Hematopoietic multipotent progenitor cell treated with erythropoietin and hydrocortisone succinate and interleukin-3 and kit ligand, for 4 days (in vitro differentiated cells): Measurements from ENCODE around the gene URB1.
"Not testable (repeated sequence)": the region's sequence is repeated elsewhere in the genome, so short reads cannot be mapped to it uniquely, and the experiment has no call there.

ENCODE experiments used
- DNase-seq: peaks from one replicate; pipeline ENCODE4 v3.0.0-alpha.2; 2015

Gene URB1

DNA sequence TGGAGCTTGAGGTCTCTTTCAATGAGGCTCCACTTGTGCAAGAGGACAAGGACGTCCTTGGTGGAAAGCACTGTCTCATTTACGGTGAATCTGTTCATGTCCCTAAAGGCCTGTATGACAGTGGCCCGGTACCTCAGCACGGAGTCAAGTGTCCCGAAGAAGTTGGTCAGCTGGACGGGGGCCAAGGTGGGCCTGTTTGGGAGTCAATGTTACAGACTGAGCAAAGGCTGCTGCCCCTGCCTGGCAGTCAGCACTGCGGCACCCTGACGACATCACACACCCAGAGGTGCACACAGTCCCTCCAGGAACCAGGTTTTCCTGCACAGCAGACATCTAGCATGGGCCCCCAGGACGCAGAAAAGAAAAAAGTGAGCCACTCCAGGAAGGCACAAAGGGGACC, 75.1 kb downstream of the URB1 start:
- DNase-seq, result no peak

DNA sequence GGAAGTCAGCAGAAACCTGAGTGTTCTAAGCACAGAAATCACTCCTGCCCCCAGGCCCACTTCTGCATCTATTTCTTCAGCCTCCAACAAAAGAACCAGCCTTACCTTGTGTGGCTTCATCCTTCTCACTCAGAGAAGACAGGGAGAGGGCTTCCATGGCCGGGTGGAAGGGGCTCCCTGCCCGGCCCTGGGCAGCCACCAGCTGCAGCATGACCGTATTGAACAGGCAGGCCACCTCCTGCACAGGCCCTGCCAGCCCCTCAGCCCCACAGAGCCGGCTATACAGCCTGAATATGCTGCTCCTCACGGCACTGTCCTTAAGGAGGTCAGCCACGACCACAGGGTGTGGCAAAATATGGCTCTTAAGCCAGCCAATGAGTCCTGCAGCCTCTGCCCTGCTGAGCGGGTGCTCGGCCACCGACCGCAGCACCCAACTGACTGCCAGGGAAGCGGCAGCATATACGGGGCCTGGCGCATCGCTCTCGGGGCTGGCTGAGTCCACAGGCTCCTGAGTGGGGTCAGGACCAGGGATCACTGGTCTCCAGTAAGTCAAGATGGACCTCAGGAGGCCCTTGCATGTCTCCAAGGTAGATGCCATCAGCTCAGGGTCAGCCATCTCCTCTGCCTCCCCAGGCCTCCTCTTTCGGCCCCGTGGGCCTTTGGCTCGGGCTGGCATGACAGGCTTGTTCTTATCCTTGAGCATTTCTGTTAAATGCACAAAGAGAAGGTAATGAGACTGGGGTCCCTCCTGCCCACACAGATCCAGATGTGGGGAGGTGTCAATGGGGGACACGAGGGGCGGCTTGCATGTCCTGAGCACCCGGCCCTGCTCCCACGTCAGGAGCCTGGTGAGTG, 76.2 kb downstream of the URB1 start:
- no peak for DNase-seq

DNA sequence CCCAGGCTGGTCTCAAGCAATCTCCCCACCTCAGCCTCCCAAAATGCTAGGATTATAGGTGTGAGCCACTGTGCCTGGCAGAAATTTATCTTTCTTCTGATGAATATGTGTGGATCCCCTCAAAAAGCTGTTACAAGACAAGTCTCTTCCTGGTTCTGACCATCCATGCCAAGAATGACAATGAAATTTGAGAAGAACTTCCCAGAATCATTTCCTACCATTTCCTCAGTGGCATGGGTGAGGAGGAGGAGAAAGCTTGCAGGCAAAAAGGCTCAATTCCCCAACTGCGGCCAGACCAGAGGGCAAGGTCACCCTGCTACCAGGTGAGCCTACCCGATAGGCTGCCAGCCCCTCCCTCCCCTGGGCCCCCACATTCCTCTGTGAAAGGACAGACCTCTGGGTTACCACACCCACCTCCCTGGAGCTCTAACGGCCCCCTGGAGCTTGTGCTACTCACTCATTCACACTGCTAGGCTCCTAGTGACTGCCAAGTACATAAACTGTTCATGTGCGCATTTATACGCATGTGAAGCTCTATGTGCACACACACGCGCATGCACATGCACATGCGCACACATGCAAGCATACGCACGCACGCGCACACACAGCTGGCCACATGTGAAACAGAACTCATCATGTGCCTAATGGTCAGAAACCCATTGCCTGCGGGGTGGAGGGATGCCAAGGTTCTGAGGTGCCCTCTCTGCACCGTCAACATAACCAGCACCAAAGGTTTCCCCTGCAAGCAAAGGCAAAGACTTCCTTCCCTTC, 77.1 kb downstream of the URB1 start:
- no peak for DNase-seq

DNA sequence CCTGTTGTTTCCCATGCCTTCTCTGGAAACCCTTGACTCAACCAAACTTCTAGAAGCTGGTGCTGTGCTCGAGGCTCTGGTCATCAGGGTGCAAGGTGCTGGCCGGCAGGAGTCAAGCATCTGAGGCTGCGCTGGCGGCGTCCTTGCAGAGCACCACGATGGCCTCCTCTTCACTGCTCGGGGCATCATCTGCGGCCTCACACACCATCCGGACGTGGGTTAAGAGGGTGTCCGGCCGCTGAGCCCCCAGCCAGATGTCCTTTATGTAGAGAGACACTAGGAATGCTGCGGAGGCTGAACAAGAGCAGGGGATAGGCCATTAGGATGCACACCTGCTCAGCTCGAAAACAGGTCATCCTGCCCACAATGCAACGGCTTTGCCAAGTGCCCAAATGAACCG, 78.0 kb downstream of the URB1 start:
- no peak for DNase-seq

DNA sequence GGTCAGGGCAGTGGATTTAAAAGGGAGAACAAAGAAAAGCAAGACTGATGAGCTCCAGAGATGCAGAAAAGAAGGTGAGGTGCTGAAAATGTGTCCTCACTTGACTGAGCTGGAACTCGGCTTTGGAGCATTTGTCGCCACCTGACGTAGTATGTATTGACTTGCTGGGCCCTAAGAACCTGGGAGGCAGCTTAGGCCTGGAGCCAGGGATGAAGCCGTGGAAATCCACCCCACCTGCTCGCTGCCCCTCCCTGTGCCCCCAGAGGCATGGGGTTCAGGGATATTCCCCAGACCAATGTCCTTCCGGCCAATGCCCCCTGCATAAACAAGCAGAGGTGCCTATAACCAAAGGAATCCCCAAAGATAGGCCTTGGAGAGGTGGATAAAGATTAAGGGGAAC, 79.8 kb downstream of the URB1 start:
- no peak for DNase-seq

DNA sequence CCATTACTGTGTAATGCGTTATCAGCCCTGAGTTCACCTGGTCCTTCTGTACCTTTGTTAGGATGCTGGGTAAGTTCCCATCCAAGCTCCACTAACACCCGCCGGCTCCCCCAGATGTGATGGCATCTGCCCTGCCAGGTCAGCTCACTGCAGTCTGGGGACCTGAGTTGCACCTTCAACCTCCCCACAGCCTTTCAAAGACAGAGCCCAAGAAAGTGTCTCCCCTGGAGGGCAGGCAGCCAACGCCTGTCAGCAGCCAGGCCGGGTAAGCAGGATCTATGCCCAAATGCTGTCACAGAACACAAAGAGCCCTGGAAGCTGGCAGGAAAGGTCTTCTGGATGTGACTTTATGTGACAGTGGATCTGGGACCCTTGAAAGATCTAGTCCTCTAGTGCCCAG, 80.5 kb downstream of the URB1 start:
- DNase-seq, result no peak

DNA sequence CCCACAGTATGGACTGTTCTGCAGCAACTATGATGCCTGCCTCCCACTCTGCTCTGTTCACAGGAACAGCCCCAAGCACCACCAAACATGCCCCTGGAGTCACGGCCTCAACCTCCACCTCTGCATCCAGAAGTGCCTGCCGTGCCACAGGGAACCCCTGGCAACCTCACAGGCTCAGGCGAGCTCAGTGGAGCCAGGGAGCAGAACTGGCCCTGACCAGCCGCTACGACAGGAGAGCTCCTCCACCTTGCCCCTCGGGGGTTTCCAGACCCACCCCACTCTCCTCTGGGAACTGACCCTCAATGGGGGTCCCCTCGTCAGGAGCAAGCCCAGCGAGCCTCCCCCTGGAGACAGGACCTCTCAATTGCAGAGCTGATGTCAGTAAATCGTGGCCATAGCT, 81.2 kb downstream of the URB1 start:
- DNase-seq, result no peak

DNA sequence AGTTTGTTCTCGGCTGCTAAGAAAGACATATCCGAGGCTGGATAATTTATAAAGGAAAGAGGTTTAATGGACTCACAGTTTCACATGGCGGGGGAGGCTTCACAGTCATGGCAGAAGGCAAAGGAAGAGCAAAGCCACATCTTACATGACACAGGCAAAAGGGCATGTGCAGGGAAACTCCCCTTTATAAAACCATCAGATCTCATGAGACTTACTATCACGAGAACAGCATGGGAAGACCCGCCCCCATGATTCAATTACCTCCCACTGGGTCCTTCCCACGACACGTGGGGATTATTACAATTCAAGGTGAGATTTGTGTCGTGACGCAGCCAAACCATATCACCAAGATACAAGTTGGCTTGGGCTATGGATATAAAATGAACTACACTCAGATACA, 81.8 kb downstream of the URB1 start:
- DNase-seq, result not testable (repeated sequence)

DNA sequence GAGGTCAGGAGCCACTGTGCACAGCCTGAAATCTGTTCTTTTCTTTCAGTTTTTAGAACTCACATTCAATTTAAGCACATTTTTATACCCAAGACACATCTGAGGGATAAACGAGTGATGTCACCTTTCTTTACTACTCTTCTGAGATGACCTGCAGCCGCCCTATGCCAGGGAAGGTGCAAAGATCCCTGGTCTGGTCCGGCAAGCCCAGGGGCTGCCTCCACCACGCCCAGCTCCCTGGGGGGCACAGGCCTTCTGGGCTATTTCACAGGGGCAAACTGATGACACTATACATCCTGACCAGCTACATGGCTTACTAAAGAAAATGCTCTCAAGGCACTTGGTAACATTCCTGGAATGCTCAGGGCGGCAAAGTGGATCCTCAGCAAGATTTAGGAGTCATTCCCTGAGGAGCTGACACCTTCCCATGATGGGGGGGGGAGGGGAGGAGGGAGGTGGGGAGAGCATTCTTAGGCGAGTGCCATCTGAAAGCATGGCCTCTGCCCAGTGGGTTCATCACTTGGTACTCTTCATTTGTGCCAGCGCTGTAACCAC, 82.8 kb downstream of the URB1 start:
- DNase-seq, result no peak

DNA sequence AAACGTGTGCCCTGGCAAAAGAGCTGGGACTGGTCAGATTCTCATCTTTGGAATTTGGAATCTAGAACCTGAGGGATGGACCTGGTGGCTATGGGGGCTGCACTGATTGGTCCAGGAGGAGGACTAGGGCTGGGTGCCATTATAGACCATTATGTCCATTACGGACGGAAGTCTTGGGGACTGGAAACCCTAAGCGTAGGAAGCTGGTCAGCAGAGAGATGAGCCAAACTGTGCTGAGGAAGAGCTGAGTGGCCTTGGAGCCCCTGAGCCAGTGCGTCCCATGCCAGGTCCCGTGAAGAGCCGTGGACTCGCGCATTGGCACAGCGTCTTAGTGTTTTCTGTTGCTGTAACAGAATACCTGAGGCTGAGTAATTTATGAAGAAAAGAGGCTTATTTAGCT, 84.1 kb downstream of the URB1 start:
- DNase-seq, result no peak

DNA sequence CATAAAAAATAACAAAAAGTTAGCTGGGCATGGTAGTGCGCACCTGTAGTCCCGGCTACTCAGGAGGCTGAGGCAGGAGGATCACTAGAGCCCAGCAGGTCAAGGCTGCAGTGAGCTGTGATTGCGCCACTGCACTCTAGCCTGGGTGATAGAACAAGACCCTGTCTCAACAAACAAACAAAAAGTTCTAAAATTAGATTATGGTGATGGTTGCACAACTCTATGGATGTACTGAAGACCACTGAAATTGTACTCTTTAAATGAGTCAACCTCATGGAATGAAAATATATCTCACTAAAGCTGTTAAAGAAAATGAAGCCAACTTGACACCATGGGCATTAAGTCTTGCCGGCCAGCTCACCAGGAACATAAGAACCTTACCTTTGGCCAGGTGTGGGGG, 85.1 kb downstream of the URB1 start:
- DNase-seq, result no peak

DNA sequence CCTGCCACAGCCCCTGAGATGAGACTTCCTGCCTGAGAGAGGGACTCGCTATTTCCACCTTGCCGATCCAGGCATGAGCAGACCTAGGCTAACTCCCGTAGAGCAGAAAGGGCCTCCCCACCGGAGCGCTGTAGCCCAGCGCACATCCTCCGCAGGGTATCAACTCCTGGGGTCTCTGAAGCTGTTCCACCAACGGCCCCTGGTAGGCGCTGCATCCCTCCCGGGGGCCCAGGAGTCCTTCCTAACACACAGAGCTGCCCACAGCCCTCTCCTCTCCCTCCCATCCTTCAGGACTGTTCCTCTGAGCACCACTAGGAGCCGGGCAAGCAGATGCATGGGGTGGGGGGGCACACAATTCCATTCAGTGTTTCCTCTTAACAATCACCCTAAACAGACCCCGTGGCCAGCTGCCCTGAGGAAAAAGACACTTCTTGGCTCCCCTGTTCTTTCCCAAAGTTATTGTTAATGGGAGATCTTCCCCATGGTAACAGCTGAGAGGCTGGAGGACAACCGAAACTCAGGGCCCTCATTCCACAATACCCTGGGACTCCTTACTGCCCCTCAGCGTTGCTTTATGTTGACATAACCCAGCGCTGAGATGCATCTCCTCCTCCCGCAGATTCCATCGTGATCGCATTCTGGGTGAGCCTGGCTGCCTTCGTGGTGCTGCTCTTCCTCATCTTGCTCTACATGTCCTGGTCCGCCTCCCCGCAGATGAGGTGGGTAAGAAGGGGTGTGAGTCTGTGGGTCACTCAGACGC, 86.6 kb downstream of the URB1 start:
- no peak for DNase-seq

DNA sequence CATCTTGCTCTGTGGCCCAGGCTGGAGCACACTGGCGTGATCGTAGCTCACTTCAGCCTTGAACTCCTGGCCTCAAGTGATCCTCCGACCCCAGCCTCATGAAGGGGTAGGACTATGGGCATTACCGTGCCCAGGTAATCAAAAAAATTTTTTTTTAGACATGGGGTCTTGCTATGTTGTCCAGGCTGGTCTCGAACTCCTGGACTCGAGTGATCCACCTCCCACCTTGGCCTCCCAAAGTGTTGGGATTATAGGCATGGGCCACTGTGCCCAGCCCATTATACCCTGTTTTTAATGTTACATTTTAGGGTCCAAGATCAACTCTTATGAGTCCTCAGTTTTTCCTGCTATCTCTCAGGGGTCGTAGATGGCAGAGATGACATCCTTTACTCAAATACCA, 87.8 kb downstream of the URB1 start:
- DNase-seq, result no peak

DNA sequence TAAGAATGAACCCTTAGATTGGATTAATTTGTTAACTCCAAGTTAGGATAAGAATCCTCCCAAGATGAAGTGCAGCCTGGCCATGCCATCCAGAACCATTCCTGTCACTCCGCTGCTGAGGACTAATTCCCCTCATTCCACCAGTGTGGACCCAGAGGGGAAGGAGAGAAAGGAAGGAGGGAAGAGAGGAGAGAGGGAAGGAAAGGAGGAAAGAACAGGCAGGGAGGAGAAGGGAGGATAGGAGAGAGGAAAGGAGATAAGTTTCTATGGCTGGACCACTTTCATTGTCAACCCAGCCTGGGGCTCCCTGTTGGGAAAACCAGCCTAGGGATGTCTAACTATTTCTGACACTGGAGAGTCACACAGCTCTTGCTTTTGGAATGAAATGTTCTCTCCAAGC, 89.4 kb downstream of the URB1 start:
- no peak for DNase-seq

DNA sequence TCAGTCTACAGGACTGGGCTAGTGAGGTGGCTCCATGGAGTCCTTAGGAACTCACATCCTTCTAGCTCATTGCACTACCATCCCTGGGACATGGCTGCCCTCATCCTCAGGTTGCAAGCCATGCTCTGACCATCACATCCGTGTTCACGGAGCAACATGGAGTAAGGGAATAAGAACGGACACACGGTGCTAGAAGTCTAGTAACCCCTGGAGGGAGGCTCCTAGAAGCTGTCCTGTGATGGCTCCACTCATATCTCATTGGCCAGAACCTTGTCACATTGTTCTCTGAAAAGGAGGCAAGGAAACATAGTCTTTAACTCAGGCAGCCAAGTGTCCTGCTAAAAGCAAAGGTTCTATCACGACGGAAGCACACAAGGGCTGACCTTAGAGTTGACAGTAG, 90.3 kb downstream of the URB1 start:
- DNase-seq, result no peak

DNA sequence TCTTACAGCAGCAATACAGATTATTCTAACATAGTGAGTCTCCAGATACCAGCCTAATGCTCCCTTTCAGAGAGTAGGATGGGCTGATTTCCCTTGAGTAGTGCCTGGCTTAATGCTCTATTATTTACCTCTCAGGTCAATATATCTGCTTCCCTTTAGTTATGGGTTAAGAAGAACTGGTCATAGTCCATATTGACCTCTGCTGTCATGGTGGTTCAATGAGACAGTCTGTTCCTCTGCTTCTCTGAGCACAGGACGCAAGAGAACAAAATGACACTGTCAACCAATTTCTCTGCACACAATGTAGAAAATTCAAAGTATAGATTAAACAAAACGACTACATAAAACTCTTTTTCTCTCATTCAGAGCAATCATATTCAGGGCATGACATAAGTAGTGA, 91.2 kb downstream of the URB1 start:
- no peak for DNase-seq

DNA sequence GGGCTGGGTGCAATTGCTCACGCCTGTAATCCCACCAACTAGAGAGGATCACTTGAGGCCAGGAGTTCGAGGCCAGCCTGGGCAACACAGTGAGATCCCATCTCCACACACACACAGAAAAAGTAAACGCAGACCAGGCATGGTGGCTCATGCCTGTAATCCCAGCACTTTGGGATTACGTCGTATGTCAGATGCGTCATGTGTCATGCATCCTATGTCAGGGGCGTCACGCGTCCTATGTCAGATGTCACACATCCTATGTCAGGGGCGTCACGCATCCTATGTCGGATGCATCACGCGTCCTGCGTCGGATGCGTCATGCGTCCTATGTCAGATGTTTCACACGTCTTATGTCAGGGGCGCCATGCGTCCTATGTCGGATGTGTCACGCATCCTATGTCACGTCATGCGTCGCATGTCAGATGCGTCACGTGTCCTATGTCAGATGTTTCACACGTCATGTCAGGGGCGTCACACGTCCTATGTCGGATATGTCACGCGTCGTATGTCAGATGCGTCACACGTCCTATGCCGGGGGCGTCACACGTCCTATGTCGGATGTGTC, 92.6 kb downstream of the URB1 start:
- DNase-seq, result no peak

DNA sequence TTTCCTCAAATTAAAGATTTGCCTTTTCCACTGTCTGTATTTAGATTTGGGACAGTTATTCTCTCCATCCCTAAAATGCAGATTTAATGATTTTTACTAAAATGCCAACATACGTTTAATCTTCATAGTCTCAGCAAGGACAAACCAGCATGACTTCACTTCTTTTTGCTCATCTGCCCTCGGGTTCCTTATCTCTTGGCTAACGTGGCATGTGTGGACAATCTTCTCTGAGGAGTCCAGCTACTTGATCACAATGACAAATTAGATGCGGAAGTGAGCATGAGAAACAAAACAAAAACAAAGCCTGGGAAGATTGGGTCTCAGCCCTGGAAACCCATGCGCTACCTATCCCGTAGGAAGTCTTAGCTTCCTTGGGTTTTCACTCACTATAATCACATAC, 93.1 kb downstream of the URB1 start:
- DNase-seq, result peak; percentile 22

DNA sequence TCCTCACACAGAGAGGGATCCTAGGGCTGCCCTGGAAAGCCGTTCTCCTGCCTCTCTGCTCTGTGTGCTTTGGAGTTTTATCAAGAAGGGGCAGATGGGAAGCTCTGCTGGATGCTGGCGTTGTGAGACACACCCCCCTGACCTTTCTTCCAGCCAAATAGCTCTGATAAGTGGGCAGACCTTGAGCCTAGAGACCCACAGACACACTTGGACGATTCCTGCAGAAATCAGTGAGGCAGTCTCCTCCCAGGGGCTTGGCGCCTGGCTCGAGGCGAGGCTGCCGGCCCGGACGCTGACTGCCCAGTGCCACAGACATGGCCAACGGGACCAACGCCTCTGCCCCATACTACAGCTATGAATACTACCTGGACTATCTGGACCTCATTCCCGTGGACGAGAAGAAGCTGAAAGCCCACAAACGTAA, 94.1 kb downstream of the URB1 start, which contains the start of gene MRAP:
Gene MRAP, plus strand, starts transcription at position 198 of the 424 bp plus-strand sequence. Its CDS starts 117 bp downstream, at position 315.
- DNase-seq, result no peak

DNA sequence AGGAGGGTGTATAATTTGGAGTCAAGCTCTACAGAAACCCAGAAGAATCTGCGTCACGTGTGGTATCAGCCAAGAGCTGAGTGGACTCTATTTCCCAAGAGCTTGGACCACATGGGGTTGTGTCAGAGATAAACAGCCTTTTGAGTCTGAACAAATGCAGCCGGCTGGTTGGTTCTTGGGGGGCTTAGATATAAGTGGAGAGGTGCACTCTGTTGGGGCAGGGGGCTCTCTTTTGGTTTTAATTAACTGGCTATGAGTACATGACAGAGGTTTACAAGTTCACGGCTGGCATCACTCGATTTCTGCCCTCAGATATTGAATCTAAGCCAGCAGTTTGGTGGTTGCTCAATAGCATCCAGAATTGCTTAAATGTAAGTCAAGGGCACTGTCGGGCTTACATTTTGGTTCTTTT, 94.7 kb downstream of the URB1 start:
- DNase-seq, result no peak

DNA sequence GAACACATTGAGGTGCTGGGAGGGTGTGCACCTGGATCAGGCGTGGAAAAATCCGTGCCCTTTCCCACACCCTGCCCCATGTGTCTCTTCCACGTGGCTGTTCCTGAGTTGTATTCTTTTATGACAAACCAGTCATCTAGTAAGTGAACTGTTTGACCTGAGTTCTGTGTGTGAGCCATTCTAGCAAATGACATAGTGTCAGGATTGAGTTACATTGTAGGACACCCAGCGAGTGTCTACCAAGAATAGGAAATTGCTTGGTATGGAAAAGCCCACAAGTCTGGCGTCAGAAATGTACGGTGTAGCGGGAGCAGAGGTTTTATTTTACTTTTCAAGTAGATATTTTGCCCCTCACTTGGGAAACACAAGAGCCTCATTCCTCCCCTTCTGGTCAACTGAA, 95.4 kb downstream of the URB1 start:
- DNase-seq, result no peak

DNA sequence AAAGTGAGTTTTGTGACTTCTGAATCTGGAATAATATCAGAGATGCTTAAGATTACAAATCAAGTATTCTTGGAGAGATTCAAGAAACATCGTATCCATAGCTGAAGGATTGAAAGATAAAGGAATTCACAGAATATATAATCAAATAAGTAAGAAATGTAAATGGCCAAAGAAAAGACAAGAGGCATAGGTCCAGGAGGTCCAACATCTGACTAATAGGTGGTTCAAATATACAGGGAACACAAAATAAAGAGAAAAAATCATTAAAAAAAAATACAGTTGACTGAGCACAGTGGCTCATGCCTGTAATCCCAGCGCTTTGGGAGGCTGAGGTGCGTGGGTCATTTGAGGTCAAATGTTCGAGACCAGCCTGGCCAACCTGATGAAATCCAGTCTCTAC, 107.3 kb downstream of the URB1 start:
- no peak for DNase-seq

DNA sequence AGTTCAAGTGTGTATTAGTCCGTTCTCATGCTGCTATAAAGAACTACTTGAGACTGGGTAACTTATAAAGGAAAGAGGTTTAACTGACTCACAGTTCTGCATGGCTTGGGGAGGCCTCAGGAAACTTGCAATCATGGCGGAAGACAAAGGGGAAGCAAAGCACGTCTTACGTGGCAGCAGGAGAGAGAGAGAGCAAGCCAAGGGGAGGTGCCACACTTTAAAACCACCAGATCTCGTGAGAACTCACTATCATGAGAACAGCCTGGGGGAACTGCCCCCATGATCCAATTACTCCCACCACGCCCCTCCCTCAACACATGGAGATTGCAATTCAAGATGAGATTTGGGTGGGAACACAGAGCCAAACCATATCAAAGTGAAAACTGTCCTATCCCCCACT, 109.8 kb downstream of the URB1 start:
- no peak for DNase-seq
